ENCODE measurements around the gene TBC1D9B.

GRCh38 chr5:179918742-179919486 is 11.2 kb upstream of the TBC1D9B start:
- TF ChIP-seq, protein P1, sequence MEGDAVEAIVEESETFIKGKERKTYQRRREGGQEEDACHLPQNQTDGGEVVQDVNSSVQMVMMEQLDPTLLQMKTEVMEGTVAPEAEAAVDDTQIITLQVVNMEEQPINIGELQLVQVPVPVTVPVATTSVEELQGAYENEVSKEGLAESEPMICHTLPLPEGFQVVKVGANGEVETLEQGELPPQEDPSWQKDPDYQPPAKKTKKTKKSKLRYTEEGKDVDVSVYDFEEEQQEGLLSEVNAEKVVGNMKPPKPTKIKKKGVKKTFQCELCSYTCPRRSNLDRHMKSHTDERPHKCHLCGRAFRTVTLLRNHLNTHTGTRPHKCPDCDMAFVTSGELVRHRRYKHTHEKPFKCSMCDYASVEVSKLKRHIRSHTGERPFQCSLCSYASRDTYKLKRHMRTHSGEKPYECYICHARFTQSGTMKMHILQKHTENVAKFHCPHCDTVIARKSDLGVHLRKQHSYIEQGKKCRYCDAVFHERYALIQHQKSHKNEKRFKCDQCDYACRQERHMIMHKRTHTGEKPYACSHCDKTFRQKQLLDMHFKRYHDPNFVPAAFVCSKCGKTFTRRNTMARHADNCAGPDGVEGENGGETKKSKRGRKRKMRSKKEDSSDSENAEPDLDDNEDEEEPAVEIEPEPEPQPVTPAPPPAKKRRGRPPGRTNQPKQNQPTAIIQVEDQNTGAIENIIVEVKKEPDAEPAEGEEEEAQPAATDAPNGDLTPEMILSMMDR (IDR thresholded peaks at IDR 0.05), result no peak
- TF ChIP-seq POLR2A (IDR thresholded peaks at IDR 0.05), result no peak
